ENCODE data around the gene SULT6B1. TPM values are rescaled to one million over a fixed set of nuclear protein-coding genes. Genes with fewer than 3 reads are reported as not detected.

Gene SULT6B1
- total and polyA plus RNA-seq, 11 donors = not detected

- no peak overlapping the region for H3K27ac ChIP-seq
- no peaks in the 10 kb centered on the region for H3K9me3 ChIP-seq
- WGBS, 4 donors = 86 to 95% (median 91%) methylated on average over 4 of the region's 4 CpGs
- DNase-seq (no peak), ATAC-seq (no peak)
- TF ChIP-seq POLR2A (IDR thresholded peaks at IDR 0.05) (no peak), CTCF (IDR thresholded peaks at IDR 0.05) (no peak)
- intact Hi-C loops (cut with DNase I) = no loop called here
- no peaks in the 10 kb centered on the region for H3K27me3 ChIP-seq
- no peak overlapping the region for H3K4me3 ChIP-seq
- H3K36me3 ChIP-seq = peaks cover 0 to 81% (median 71%) of the 10 kb centered on the region in 9 donors
- H3K4me1 ChIP-seq = peaks cover 0 to 26% (median 8%) of the 10 kb centered on the region in 12 donors
These were observed 34.7 kb upstream of the SULT6B1 start for GRCh38 chr2:37223131-37223530.

- peaks cover 0 to 99% (median 90%) of the 10 kb centered on the region in 9 donors for H3K36me3 ChIP-seq
- H3K27me3 ChIP-seq = no peaks in the 10 kb centered on the region
- WGBS, 4 donors = 93 to 96% (median 95%) methylated on average over 4 of the region's 4 CpGs
- H3K9me3 ChIP-seq = no peaks in the 10 kb centered on the region
- intact Hi-C loops (cut with DNase I) = no loop called here
- DNase-seq = no peak
- peaks cover 0 to 11% (median 0%) of the 10 kb centered on the region in 12 donors for H3K4me1 ChIP-seq
- H3K4me3 ChIP-seq = no peak overlapping the region
- no peak for ATAC-seq
- TF ChIP-seq POLR2A (IDR thresholded peaks at IDR 0.05) (no peak), CTCF (IDR thresholded peaks at IDR 0.05) (no peak)
- no peak overlapping the region for H3K27ac ChIP-seq
These were observed 30.6 kb upstream of the SULT6B1 start for GRCh38 chr2:37219046-37219445.

- intact Hi-C loops (cut with DNase I) = no loop called here
- Histone ChIP-seq H3K4me3 (no peak overlapping the region), H3K27ac (peak overlapping the region in 1 of 12 donors; percentile 34), H3K27me3 (no peaks in the 10 kb centered on the region), H3K4me1 (peaks cover 0 to 8% (median 0%) of the 10 kb centered on the region in 12 donors), H3K9me3 (peaks cover 0 to under 1% (median 0%) of the 10 kb centered on the region in 12 donors), H3K36me3 (peaks cover 0 to 99% (median 97%) of the 10 kb centered on the region in 9 donors)
- ATAC-seq = no peak
- no peak for TF ChIP-seq CTCF (IDR thresholded peaks at IDR 0.05)
- TF ChIP-seq POLR2A (IDR thresholded peaks at IDR 0.05) = no peak
- DNase-seq = no peak
- 81 to 88% (median 85%) methylated on average over 1 of the region's 1 CpG for WGBS, 4 donors
These were observed 26.8 kb upstream of the SULT6B1 start for GRCh38 chr2:37215250-37215649.

GRCh38 chr2:37211939-37212338, 23.5 kb upstream of the SULT6B1 start:
- H3K4me3 ChIP-seq = no peak overlapping the region
- TF ChIP-seq CTCF (IDR thresholded peaks at IDR 0.05) = no peak
- ATAC-seq = no peak
- no peak overlapping the region for H3K27ac ChIP-seq
- no peak for DNase-seq
- peaks cover 0 to 8% (median 0%) of the 10 kb centered on the region in 12 donors for H3K4me1 ChIP-seq
- WGBS, 4 donors = 83 to 94% (median 90%) methylated on average over 3 of the region's 3 CpGs
- H3K9me3 ChIP-seq = peaks cover 0 to 32% (median 16%) of the 10 kb centered on the region in 12 donors
- intact Hi-C loops (cut with DNase I) = no loop called here
- no peaks in the 10 kb centered on the region for H3K27me3 ChIP-seq
- H3K36me3 ChIP-seq = peaks cover 0 to 100% (median 89%) of the 10 kb centered on the region in 9 donors

Data from heart left ventricle (tissue), 16 donors.